GM12878 (cell line): Measurements from ENCODE around the gene NRG2. TPM values are rescaled to one million over a fixed set of nuclear protein-coding genes. Genes with fewer than 3 reads are reported as not detected.

Source experiments
- ATAC-seq: fragments of 200-7000 bp; cut with Tn5 transposase; 3 replicates; pipeline ENCODE4 v1.9.1; 2020; ENCODE audit warnings: mild to moderate bottlenecking, moderate library complexity
- BruUV-seq: library from RNA; stranded (reverse); fragments of 400-500 nt; replicated peaks from 2 replicates; lab custom pipeline; 2021; lab: Mats Ljungman, UMichigan
- CTCF ChIA-PET: fragments of 300-600 bp; sonication (Branson Sonifier 250); formaldehyde crosslinking; extraction: SDS; loops from one replicate; lab custom pipeline; 2021; ENCODE audit warnings: inconsistent platforms; lab: Yijun Ruan, JAX
- POLR2A ChIA-PET: fragments of 350-600 bp; formaldehyde crosslinking; extraction: SDS; loops from one replicate; lab custom pipeline; 2021; ENCODE audit warnings: inconsistent platforms; lab: Charles Lee
- RAD21 ChIA-PET: fragments of 300-600 bp; sonication (Branson Sonifier 250); formaldehyde crosslinking; loops from one replicate; lab custom pipeline; 2023; ENCODE audit warnings: antibody characterized with exemption; ENCODE audit not compliant: unreplicated experiment; lab: Charles Lee
- SMC1A ChIA-PET: fragments of 300-600 bp; sonication (Branson Sonifier 250); formaldehyde crosslinking; loops from one replicate; lab custom pipeline; 2023; ENCODE audit not compliant: unreplicated experiment, uncharacterized antibody; lab: Charles Lee
- DNase-seq: peaks from one replicate; pipeline ENCODE4 v3.0.0-alpha.2; 2011; ENCODE audit warnings: low read depth, low spot score
- FAIRE-seq: peaks from 3 replicates; lab custom pipeline; 2011; peaks lifted over from hg19 to GRCh38; lab: Jason Lieb, UNC
- H2AFZ ChIP-seq: 2 replicates; pipeline ENCODE4 v1.6.0; 2011; ENCODE audit warnings: low read depth, low read length, control low read depth; ENCODE audit not compliant: control insufficient read depth
- H3K27ac ChIP-seq: 2 replicates; pipeline ENCODE4 v1.5.1; 2011; ENCODE audit warnings: control low read depth; ENCODE audit not compliant: control insufficient read depth, insufficient read depth
- H3K27me3 ChIP-seq, 2 experiments: replicated peaks in 1 of 2; 2 replicates each; pipeline versions ENCODE4 v1.6.0 to v1.6.1; 2011; ENCODE audit warnings: low read length in 1 of 2; ENCODE audit not compliant: control insufficient read depth in 2 of 2, insufficient read depth in 2 of 2
- H3K36me3 ChIP-seq, 2 experiments: 2 replicates each; pipeline ENCODE4 v1.5.1; 2011; ENCODE audit warnings: low read length in 1 of 2; ENCODE audit not compliant: control insufficient read depth in 2 of 2, insufficient read depth in 2 of 2
- H3K4me1 ChIP-seq: 2 replicates; pipeline ENCODE4 v1.6.1; 2011; ENCODE audit warnings: mild to moderate bottlenecking, low read length, moderate library complexity, mixed read lengths; ENCODE audit not compliant: control insufficient read depth, insufficient read depth
- H3K4me2 ChIP-seq: 2 replicates; pipeline ENCODE4 v1.6.0; 2011; ENCODE audit warnings: control low read depth; ENCODE audit not compliant: control insufficient read depth, insufficient read depth
- H3K4me3 ChIP-seq: fragments of 200-600 bp; sonication (generic); 2 replicates; pipeline ENCODE4 v1.5.1; 2016
- H3K79me2 ChIP-seq: 2 replicates; pipeline ENCODE4 v1.6.0; 2011; ENCODE audit warnings: low read length; ENCODE audit not compliant: control insufficient read depth, insufficient read depth
- H3K9ac ChIP-seq: 2 replicates; pipeline ENCODE4 v1.8.0; 2011; ENCODE audit warnings: low read length, control low read depth, mixed read lengths; ENCODE audit not compliant: control insufficient read depth, insufficient read depth
- H3K9me3 ChIP-seq: replicated peaks from 3 replicates; pipeline ENCODE4 v1.5.1; 2011; ENCODE audit warnings: mild to moderate bottlenecking, low read length; ENCODE audit not compliant: control insufficient read depth, insufficient read depth
- H4K20me1 ChIP-seq: 2 replicates; pipeline ENCODE4 v1.6.0; 2011; ENCODE audit not compliant: control insufficient read depth, insufficient read depth
- BHLHE40 ChIP-seq, 2 experiments: fragments of 450-650 bp in 1 of 2; IDR thresholded peaks; 2 replicates each; pipeline ENCODE4 v1.6.1; 2011 to 2017; ENCODE audit warnings: low read depth in 2 of 2, borderline replicate concordance in 1 of 2, improper control_type of control experiment in 1 of 2, low read length in 1 of 2, mild to moderate bottlenecking in 1 of 2
- NFIC ChIP-seq: IDR thresholded peaks from 2 replicates; pipeline ENCODE4 v1.6.1; 2012; ENCODE audit warnings: low read depth, mild to moderate bottlenecking, inconsistent platforms, low read length, moderate library complexity
- NR2F1 ChIP-seq: fragments of 450-650 bp; conservative IDR thresholded peaks from 2 replicates; pipeline ENCODE4 v1.6.1; 2017; ENCODE audit warnings: mild to moderate bottlenecking
- RAD21 ChIP-seq: IDR thresholded peaks from 2 replicates; pipeline ENCODE4 v1.6.1; 2011; ENCODE audit warnings: mild to moderate bottlenecking, low read depth, low read length, moderate library complexity; ENCODE audit not compliant: insufficient read depth
- WRNIP1 ChIP-seq: IDR thresholded peaks from 2 replicates; pipeline ENCODE4 v1.6.1; 2011; ENCODE audit warnings: low read depth, low read length, improper control_type of control experiment, borderline replicate concordance
- ZNF207 ChIP-seq: fragments of 450-650 bp; IDR thresholded peaks from 2 replicates; pipeline ENCODE4 v1.6.1; 2014; ENCODE audit warnings: antibody characterized with exemption, mild to moderate bottlenecking, borderline replicate concordance
- WGBS: methylation state at CpG from one replicate; pipeline ENCODE4 v1.1.6; 2016; ENCODE audit warnings: low lambda C conversion rate; ENCODE audit not compliant: insufficient replicate concordance, insufficient coverage; ENCODE audit errors: missing lambda C conversion rate; 5-methylcytosine and 5-hydroxymethylcytosine counted together
- in situ Hi-C: fragments of 300-500 bp; cut with MboI; formaldehyde crosslinking; loops from 9 replicates; pipeline ENCODE4 v1.14.3; 2018; ENCODE audit warnings: mixed read lengths
- intact Hi-C: fragments of 100-400 bp; cut with micrococcal nuclease; formaldehyde crosslinking; loops from one replicate; pipeline ENCODE4 v1.14.2; 2022; ENCODE audit not compliant: unreplicated experiment
- polyA plus RNA-seq, 11 experiments: library from polyadenylated mRNA; depleted of rRNA in 4 of 11; unstranded in 6 of 11; stranded (reverse) in 5 of 11; fragments of >200 nt; fragmentation: Nextera tagmentation in 4 of 11; fragmentation: Illumina TruSeq in 1 of 11; extraction: Ambion mirVana in 4 of 11; extraction: Trizol in 1 of 11; gene quantifications; 1 replicate in 1 of 11; 2 replicates in 10 of 11; pipeline versions ENCODE4 v1.2.1 to v1.2.3, GENCODE V29; 2011 to 2016; ENCODE audit warnings: inconsistent platforms in 2 of 11, missing spikeins in 2 of 11, low read depth in 1 of 11
- total RNA-seq, 4 experiments: library from RNA; depleted of rRNA in 3 of 4; stranded (reverse); fragments of >200 nt in 3 of 4; fragmentation: Illumina TruSeq in 1 of 4; extraction: Trizol in 1 of 4; gene quantifications; 2 replicates each; pipeline versions ENCODE4 v1.2.1 to v1.2.3, GENCODE V29; 2013 to 2021
- TF ChIP-seq, protein P1 (sequence below): IDR thresholded peaks from 2 replicates; pipeline ENCODE4 v1.6.1; 2012; ENCODE audit warnings: low read depth, low read length, improper control_type of control experiment
- TF ChIP-seq, protein P2 (sequence below): IDR thresholded peaks from 2 replicates; pipeline ENCODE4 v1.6.1; 2012; ENCODE audit warnings: mild to moderate bottlenecking, low read depth, low read length

The NRG2 gene
- total and polyA plus RNA-seq, 10 of the 15 experiments (the other 5 are each of a cell fraction or from before 2014, with no cell fraction given) = 0.10 to 21.7 (median 9.6) TPM

DNA sequence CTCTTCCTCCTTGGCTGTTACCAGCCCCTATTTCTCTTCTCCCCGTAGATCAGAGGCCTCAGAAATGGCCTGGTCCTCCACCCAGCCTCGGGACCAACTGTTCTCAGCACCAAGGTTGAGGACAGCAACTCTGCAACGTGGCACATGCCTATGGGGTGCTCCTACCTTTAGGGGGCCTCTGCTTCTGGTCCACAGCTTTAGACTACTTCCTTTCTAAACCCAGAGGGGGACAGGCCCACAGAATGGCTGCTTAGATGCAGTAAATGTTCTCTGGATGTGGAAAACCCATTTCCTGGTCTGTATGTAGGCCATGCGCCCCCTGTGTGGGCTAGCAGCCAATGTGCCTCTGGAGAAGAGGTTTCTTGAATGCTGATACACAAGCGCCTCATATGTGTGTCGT, 68.4 kb downstream of the NRG2 start:
- no peaks in the 10 kb centered on the region; the same call in 1 of the 2 replicates for H3K79me2 ChIP-seq
- intact Hi-C loops (no loop called here), in situ Hi-C loops (no loop called here)
- no peaks in the 10 kb centered on the region; the same call in 1 of the 2 replicates for H4K20me1 ChIP-seq
- SMC1A ChIA-PET = interaction anchor here (1.2 kb wide), 1 partner anchor 23 kb away, joined by 3 read pairs; no protein-coding TSS in a partner anchor
- TF ChIP-seq WRNIP1 = no peak
- TF ChIP-seq, protein P1, sequence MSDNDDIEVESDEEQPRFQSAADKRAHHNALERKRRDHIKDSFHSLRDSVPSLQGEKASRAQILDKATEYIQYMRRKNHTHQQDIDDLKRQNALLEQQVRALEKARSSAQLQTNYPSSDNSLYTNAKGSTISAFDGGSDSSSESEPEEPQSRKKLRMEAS = 0 out of 2 replicates have a peak, but pooled peaks have one; percentile 22
- peak; percentile 31; the same call in 1 of the 2 replicates for TF ChIP-seq RAD21
- no peak for TF ChIP-seq NR2F1
- TF ChIP-seq, protein P2, sequence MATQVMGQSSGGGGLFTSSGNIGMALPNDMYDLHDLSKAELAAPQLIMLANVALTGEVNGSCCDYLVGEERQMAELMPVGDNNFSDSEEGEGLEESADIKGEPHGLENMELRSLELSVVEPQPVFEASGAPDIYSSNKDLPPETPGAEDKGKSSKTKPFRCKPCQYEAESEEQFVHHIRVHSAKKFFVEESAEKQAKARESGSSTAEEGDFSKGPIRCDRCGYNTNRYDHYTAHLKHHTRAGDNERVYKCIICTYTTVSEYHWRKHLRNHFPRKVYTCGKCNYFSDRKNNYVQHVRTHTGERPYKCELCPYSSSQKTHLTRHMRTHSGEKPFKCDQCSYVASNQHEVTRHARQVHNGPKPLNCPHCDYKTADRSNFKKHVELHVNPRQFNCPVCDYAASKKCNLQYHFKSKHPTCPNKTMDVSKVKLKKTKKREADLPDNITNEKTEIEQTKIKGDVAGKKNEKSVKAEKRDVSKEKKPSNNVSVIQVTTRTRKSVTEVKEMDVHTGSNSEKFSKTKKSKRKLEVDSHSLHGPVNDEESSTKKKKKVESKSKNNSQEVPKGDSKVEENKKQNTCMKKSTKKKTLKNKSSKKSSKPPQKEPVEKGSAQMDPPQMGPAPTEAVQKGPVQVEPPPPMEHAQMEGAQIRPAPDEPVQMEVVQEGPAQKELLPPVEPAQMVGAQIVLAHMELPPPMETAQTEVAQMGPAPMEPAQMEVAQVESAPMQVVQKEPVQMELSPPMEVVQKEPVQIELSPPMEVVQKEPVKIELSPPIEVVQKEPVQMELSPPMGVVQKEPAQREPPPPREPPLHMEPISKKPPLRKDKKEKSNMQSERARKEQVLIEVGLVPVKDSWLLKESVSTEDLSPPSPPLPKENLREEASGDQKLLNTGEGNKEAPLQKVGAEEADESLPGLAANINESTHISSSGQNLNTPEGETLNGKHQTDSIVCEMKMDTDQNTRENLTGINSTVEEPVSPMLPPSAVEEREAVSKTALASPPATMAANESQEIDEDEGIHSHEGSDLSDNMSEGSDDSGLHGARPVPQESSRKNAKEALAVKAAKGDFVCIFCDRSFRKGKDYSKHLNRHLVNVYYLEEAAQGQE = peak; percentile 88
- TF ChIP-seq NFIC = no peak
- no peak for TF ChIP-seq ZNF207
- peak in 1 of 2 experiments; percentile 37; a peak in 1 of 4 replicates for TF ChIP-seq BHLHE40 (IDR thresholded peaks at IDR 0.05; ENCODE audit: borderline replicate concordance in 1 of 2, low read depth in 2 of 2, low read length in 1 of 2)
- no peaks in the 10 kb centered on the region for H3K27me3 ChIP-seq
- no peaks in the 10 kb centered on the region for H3K9me3 ChIP-seq
- no peak overlapping the region for H3K9ac ChIP-seq
- ATAC-seq (peak; percentile 72), DNase-seq (no peak), FAIRE-seq (no peak)
- POLR2A ChIA-PET = no interaction called here
- CTCF ChIA-PET = interaction anchor here (0.7 to 11.0 kb wide), 4 partner anchors 17 to 185 kb away, joined by 3 to 298 read pairs (median 66); no protein-coding TSS in a partner anchor
- no peaks in the 10 kb centered on the region; a peak in 1 of 4 replicates for H3K36me3 ChIP-seq
- H3K4me2 ChIP-seq = no peak overlapping the region
- WGBS = 50% methylated on average over 6 of the region's 6 CpGs
- H3K4me3 ChIP-seq = no peak overlapping the region
- RAD21 ChIA-PET = no interaction called here
- no peak overlapping the region for H2AFZ ChIP-seq
- BruUV-seq = no TSS peak
- no peak overlapping the region for H3K27ac ChIP-seq
- no peaks in the 10 kb centered on the region for H3K4me1 ChIP-seq
